ENCODE measurements around the gene FAM228A.
"Not testable (repeated sequence)": the region's sequence is repeated elsewhere in the genome, so short reads cannot be mapped to it uniquely, and the experiment has no call there.

GRCh38 chr2:24197213-24197612 is 22.4 kb downstream of the FAM228A start:
- not testable (repeated sequence) for TF ChIP-seq CTCF (conservative IDR thresholded peaks at IDR 0.05; ENCODE audit: low read length); EZH2phosphoT487 (IDR thresholded peaks at IDR 0.05; ENCODE audit: borderline replicate concordance, low read depth, low read length)
